Measurements from ENCODE around the gene RABEP1.
A peak's percentile ranks its signal among the peaks of the same experiment; 100 is the strongest.
"Not testable (repeated sequence)": the region's sequence is repeated elsewhere in the genome, so short reads cannot be mapped to it uniquely, and the experiment has no call there.

The RABEP1 gene

GRCh38 chr17:5281814-5282641, at the start of gene RABEP1:
TSS of gene RABEP1 (plus strand) at chr17:5282284. CDS start at chr17:5282487, 203 bp downstream.
- peak; percentile 94 for DNase-seq

GRCh38 chr17:5233492-5233891, 48.6 kb upstream of the RABEP1 start:
- DNase-seq = not testable (repeated sequence)

GRCh38 chr17:5234645-5235576, 47.2 kb upstream of the RABEP1 start, which contains the start of gene SCIMP:
TSS of gene SCIMP (minus strand) at chr17:5234860. CDS start at chr17:5234755, 105 bp downstream.
- DNase-seq = peak; percentile 15

GRCh38 chr17:5236938-5237540, 45.0 kb upstream of the RABEP1 start:
- DNase-seq = no peak

GRCh38 chr17:5237541-5238016, 44.5 kb upstream of the RABEP1 start:
- DNase-seq = peak; percentile 95

GRCh38 chr17:5238333-5238732, 43.8 kb upstream of the RABEP1 start:
- peak; percentile 35 for DNase-seq

GRCh38 chr17:5239769-5240168, 42.3 kb upstream of the RABEP1 start:
- peak; percentile 33 for DNase-seq

- DNase-seq = peak; percentile 33
These were observed 40.0 kb upstream of the RABEP1 start for GRCh38 chr17:5241861-5242671.

GRCh38 chr17:5247621-5248020, 34.5 kb upstream of the RABEP1 start:
- no peak for DNase-seq

GRCh38 chr17:5248821-5249479, 33.1 kb upstream of the RABEP1 start:
- DNase-seq = no peak

GRCh38 chr17:5249615-5250014, 32.5 kb upstream of the RABEP1 start:
- peak; percentile 83 for DNase-seq

GRCh38 chr17:5254414-5254813, 27.7 kb upstream of the RABEP1 start:
- DNase-seq = no peak

- DNase-seq = no peak
These were observed 27.1 kb upstream of the RABEP1 start for GRCh38 chr17:5254903-5255521.

GRCh38 chr17:5257124-5257523, 25.0 kb upstream of the RABEP1 start:
- no peak for DNase-seq

GRCh38 chr17:5260542-5260941, 21.5 kb upstream of the RABEP1 start:
- DNase-seq = no peak

- no peak for DNase-seq
These were observed 19.6 kb upstream of the RABEP1 start for GRCh38 chr17:5262416-5262991.

- DNase-seq = no peak
These were observed 18.6 kb upstream of the RABEP1 start for GRCh38 chr17:5263441-5263840.

- peak; percentile 32 for DNase-seq
These were observed 17.2 kb upstream of the RABEP1 start for GRCh38 chr17:5264893-5265292.

- DNase-seq = no peak
These were observed 12.7 kb upstream of the RABEP1 start for GRCh38 chr17:5269241-5269960.

- no peak for DNase-seq
These were observed 9.8 kb upstream of the RABEP1 start for GRCh38 chr17:5272322-5272721.

Data from DMS53 (cell line).